Dermis microvascular lymphatic vessel endothelial cell (primary cell): ENCODE results near the gene ARHGAP8. TPM values are rescaled to one million over a fixed set of nuclear protein-coding genes. Genes with fewer than 3 reads are reported as not detected.

Source experiments
- DNase-seq, 2 donors: peaks; one replicate each; pipeline versions ENCODE4 v3.0.0 to v3.0.0-alpha.2; 2010; ENCODE audit warnings: low read depth in 2 of 2
- total RNA-seq: library from RNA; depleted of rRNA; stranded (reverse); fragments of >200 nt; gene quantifications from 2 replicates; pipeline ENCODE4 v1.2.1, GENCODE V29; 2014

The ARHGAP8 gene
- total RNA-seq, result under 0.01 TPM in 1 of 2 replicates, not detected in the other

DNA sequence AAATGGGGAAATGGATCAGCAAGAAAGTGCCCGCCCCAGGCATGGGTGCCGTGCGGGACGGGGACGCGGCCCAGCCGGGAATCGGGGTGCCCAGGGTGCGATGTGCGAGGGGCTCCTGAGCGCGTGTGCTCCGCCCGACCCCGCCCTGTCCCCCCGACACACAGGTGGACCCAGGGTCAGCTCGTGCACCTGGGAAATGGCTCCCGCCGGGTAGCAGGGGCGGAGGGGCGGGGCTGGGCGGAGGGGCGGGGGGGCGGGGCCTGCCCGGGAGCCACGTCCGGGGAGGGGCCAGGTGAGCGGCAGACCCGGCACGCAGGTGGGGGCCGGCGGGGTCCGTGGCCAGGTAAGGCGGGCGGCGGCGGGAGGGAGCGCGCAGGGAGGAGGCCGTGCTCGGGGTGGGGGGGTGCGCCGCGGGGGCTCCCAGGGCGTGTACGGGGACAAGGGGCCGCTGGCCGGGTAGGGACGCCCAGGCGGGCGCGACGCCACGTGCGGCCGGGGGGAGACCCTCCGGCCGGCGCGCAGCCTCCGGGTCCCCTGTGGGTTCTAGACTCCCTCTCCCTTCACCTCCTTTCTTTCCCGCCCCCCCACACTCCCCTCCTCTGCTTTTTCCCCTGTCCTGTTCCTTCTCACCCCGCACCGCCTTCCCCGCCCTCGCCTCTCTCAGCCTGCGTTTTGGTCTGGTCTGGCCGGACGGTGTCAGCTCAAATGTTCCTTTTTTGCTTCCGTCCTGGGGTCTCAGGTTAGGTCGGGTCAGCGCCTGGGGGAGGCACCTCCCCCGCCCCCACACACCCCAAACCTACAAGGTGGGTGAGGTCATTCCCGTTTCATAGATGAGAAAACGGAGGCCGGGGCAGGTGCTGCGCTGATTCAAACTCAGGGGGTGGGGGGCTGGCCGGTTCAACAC is at the start of gene ARHGAP8:
Gene ARHGAP8 (plus strand): TSS at position 291 of the 904 bp plus-strand sequence. CDS start 33,953 bp downstream, outside the sequence.
- no peak for DNase-seq

DNA sequence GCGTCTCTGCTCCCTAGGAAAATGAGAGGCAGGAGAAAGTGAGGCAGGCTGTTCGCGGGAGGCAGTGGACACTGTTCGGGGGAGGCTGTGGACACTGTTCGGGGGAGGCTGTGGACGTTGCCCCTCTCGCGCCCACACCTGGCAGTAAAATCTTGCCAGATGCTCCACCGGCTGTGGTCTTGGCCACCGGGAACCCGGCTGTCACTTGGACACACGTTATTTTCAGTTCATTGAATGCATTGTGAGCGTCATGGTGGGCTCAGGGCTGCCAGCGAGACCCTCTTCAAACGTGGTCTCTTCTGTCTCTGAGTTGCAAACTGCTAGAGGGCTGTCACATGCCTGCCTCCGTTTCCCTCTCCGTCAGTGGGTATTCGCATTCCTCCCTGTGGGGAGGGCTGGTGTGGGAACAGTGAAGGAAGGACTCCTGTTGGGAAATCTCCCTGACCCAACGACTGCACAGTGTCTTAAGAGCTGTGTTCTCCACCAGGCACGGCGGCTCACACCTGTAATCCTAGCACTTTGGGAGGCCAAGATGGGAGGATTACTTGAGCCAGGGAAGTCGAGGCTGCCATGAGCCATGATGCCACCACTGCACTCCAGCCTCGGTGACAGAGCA is 49.0 kb upstream of the ARHGAP8 start:
- DNase-seq, result no peak

DNA sequence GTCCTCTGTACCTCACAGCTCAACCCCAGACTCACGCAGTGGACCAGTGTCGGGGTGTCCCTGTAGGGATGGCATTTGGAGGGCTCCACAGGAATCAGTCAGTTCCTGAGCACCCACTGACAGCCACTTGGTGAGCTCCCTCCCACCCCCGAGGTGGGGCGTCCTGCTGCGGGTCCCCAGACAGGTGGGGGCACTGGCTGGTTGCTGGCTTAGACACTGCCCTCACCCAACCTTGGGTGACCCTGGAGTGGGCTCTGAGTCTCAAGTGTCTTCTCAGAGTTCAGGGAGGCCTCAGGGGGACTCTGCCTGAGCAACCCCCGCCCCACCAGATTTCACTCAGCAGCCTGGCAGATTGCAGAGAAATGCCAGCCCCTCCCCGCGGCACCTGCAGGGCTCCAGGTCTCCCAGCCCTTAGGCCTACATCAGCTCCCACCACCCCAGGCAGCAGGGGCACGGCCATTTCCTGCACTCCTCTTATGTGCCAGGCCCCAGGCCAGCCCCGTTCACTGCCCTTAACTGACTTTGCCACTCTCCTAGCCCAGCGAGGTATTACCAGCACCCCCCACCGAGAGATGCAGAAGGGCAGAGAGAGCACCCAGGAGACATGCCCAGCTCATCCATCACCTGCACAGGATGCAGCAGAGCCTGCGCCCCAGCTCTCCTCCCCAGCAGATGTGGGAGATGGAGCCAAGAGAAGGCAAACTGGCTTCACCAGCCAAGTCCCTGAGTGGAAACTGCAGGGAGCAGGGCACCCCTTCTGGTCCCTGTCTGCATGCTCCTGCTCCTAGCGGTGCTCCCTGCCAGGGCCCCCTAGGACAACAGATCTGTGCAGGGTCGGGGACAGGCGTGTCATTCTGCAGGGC is 48.0 kb upstream of the ARHGAP8 start:
- no peak for DNase-seq

- DNase-seq, result no peak
Observed at GRCh38 chr22:44705022-44705297, 47.4 kb upstream of the ARHGAP8 start.

DNA sequence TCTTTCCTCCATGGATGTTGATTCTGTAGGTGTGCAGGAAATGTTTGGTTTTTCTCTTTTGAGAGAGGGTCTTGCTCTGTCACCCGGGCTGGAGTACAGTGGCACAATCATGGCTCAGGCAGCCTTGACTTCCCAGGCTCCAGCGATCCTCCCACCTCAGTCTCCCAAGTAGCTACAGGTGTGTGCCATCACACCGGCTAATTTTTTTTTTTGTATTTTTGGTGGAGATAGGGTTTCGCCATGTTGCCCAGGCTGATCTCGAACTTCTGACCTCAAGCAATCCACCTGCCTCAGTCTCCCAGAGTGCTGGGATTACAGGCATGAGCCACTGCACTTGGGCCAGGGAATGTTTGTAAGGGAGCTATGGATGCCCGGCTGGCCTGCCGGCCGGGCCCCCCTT is 45.9 kb upstream of the ARHGAP8 start:
- DNase-seq, result no peak

DNA sequence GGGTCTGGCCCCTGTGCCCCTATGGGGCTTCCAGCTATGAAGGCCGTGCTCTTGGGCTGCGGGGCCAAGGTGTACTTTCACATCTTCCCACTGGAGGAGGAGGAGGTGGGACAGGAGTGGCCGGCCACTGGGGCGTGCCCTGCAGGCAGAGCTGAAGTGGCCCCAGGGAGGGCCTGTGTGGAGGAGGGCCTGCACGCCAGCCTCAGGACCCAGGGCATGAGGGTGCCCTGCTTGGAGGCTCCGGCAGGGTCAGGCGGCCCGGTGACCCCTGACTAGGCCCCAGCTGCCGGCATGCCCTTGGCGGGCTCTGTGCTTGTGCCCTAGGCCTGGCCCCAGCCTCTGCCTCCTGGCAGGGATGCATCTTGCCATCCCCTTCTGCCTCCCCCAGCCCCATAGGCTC is 45.2 kb upstream of the ARHGAP8 start:
- DNase-seq, result no peak

GRCh38 chr22:44707752-44708151 is 44.6 kb upstream of the ARHGAP8 start:
- DNase-seq, result no peak

- DNase-seq, result no peak
Observed at GRCh38 chr22:44709881-44710392, 42.4 kb upstream of the ARHGAP8 start.

DNA sequence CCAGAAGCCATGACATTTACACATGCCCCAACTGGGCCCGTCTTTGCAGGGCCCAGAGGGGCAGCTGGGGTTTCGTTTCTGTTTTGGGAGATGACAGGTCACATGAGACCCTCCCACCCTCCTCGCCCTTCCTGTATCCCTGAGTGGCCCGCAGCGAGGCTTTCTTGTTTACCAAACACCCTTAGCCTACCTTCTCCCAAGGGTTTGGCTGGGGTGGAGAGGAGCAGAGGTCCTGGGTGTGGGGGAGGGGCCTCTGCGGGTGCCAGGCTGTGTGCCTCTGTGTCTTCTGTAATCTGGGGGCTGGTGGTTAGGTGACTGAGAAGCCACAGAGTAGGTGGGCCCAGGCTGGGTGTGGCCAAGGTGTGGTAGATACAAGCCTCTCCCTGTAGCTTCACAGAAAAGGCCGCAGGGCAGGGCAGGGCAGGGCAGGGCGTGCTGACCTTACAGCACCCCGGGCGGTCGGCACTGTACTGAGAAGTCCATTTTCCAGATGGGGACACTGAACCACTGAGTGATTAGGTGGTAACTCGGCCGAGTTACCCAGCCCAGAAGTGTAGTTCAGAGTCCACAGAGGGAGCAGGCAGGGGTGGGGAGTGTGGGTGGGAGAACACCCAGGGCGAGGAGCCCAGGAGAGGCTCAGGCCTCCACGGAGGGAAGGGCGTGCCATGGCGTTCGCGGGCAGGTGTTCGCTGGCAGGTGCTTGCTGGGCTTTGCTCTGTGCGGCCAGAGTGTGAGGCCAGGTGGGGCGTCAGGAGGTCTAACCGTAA is 41.7 kb upstream of the ARHGAP8 start:
- no peak for DNase-seq

GRCh38 chr22:44711241-44711560 is 41.2 kb upstream of the ARHGAP8 start:
- DNase-seq, result no peak

DNA sequence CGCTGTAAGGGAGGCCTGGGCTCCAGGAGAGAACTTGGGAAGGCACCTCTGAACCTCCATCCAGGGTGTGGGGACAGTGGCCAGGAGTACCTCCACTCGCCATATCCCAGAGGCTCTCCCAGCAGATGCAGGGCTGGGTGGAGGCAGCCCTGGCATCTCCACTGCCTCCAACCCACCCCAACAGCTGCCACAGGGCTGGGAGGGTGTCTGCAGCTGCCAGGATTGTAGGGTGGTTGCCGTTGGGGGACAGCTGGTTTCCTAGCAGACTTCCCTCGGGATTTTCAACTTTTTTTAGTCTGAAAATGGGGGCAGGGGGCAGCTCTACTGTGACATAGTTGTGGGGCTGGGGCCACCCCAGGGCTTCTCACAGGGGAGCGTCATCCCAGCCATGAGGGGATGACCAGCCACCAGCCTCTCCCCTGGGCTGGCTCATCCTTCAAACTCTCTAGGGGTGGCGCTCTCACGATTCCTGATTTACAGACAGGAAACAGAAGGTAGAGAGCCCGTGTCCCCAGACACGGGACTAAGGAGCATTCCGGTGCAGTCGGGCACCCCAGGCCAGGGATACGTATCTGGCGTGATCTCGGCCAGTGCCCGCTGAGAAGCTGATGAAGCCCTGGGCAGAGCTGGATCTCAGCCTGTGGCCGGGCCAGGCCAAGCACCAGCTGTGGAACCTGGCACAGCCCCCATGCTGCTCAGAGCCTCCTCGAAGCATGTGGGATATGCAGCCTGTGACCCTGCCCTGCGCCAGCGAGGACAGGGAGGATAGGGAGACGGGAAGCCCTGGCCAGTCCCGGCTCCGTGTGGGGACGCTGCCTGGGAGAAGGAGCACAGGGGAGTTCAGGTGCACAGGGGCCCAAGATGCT is 40.5 kb upstream of the ARHGAP8 start:
- no peak for DNase-seq

DNA sequence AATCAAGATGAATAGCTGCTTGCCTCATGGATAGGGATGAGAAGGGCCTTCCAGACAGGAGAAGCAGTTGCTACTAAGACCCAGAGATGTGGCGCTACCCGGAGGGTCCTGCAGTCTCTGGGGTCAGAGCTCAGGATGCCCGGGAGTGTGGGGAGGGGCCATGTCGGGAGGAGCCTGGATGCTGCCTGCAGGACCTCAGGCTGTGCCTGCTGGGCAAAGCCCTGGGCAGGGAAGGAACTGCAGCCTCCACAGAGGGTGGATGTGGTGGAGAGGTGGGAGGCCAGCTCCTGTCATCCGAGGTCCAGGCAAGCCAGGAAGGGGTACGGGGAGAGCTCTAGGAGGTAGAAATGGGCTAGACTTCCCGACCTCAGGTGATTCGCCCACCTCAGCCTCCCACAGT is 39.4 kb upstream of the ARHGAP8 start:
- no peak for DNase-seq

DNA sequence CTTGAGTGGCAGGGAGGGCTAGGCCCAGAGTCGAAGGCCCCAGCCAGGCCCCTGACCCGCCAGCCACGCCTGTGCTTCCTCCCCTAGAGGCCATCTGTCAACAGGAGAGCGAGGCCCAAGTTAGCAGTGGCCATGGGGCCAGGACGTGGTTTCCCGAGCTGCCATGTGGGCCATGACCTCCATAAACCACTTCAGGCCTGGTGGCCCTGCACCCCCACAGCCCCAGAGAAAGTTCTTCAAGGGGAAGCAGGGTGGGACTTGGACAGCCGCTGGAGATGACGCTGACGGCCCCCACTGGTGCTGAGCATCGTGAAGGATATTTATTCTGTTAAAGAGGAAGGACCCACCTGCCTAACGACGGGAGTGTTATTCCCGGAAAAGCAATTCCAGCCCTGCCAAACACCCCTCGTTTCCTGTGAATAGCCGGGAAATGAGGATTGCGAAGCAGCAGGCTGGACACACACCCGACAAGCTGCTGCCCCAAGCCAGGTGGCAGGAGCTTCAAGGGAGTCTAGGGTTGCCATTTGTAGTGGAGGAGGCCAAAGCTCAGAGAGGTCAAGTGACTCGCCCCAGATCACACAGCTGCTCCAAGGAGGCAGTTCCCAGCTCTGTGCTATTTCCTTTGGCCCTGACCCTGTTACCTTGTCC is 37.5 kb upstream of the ARHGAP8 start:
- DNase-seq, result peak; percentile 46 to 83

DNA sequence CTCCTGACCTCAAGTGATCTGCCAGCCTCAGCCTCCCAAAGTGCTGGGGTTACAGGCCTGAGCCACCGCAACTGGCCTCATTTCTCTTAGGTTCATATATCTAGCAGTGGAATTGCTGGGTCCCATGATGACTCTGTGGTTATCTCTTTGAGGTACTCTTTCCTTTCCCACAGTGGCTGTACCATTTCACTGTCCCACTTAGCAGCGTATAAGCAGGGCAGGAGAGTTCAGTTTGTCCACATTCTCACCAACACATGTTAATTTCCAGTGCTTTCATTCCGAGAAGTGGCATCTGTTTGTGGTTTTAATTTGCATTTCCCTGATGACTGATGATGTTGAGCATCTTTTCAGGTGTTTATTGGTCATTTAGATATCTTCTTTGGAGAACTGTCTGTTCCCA is 34.0 kb upstream of the ARHGAP8 start:
- DNase-seq, result no peak

GRCh38 chr22:44719586-44720368 is 32.6 kb upstream of the ARHGAP8 start:
- no peak for DNase-seq

DNA sequence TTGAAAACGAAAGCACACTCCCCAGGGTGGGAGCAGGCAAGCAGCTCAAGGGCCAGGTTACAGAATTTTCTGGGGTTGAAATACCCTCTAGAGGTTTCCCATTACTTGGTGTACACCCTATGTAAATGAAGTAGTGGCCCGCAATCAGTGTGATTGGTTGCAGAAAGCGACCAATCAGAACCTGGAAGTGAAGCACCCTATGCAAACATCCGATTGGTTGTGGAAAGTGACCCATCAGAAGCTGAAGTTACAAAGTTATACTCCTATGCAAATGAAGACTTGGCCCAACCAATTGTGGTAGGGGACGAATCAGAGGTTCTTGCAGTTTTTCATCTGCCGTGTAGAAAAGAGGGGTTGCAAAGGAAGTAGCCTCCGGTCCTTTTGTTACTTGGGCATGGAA is 31.2 kb upstream of the ARHGAP8 start:
- no peak for DNase-seq

DNA sequence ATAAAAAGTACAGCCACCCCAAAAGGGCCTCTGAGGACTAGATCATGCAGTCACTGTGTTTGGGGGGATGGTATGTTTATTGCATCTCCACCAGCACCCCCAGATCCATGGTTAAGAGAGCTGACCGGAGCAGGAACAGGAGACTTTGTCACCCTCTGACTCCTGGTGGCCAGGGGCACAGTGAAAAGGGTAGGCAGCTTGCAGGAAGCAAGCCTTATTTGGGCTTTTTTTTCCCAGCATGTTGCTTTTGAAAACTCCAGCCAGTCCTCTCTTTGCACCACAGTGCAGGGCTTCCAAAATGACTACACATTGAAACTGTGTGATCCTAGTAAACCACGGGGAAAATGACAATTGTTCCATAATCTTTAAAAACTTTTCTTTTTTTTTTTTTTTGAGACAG is 29.8 kb upstream of the ARHGAP8 start:
- no peak for DNase-seq

DNA sequence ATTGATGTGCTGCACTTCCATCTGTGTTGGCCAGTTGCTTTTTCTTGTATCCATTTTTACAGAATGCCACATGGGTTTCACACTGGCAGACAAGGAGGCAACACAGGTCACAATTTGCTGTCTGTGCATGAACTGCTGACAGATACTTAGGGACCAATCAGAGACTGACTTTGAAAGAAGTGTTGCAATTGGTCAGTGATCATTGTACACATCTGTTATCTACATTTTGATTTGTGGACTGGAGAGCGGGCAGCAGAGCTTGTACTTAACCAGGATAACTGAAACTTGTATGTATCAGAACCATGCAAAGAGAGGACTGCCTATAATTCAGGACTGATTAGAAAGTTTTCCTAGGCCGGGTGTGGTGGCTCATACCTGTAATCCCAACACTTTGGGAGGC is 28.6 kb upstream of the ARHGAP8 start:
- peak in 1 of 2 donors; percentile 33 for DNase-seq

DNA sequence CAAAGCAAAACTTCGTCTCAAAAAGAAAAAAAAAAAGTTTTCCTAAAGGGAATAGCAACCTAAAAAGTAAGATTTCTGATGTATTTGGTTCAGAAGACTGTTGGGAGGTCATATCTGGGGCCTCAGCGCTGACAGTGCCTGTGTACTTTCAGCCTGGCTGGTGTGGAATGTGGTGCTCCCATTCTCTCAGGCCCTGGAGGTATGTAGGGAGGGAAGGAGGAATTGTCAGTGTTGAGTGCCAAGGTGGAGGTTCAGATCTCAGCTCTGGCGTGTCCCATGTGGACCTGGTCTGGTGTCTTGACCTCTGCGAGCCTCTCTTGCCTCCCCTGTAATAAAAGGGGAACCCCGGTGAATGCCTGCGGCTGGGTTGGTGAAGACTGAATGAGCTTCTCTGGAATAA is 28.0 kb upstream of the ARHGAP8 start:
- no peak for DNase-seq
